GM21447 (cell line): Measurements from ENCODE around the gene SLC27A4.

Source experiments
- ATAC-seq: cut with Tn5 transposase; IDR thresholded peaks from one replicate; pipeline ENCODE4 v1.9.1; 2021; ENCODE audit not compliant: unreplicated experiment

Gene SLC27A4

DNA sequence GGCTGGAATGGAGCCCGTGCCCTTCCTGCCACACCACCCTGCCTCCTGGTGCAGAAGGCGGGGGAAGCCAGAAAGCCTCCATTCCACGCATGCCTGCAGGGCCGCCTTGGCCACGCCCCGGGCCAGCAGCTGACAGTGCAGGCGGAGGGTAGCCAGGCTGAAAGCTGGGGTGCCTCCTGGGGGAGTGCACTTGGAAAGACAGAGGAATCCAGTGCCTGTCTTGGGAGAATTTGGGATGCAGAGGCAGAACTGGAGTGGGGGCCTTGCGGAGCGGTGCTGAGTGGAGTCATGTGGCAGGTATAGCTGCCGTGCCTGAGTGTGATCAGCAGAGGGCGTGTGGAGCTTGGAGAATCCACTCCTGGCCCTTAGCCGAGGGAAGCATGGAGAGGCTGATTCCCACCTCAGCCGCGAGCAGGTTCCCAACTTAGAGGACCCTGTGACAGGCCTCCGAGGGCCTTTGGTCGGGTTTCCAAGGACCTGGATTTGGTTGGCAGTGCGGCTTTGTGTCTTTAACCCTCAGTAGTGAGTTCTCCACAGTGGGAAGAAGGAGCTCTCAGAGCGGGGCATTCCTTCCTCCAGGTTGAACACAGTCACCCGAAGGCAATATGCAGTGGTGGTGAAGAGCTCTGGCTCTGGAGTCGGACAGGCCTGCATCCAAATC, 21.8 kb downstream of the SLC27A4 start:
- ATAC-seq: peak; percentile 62

DNA sequence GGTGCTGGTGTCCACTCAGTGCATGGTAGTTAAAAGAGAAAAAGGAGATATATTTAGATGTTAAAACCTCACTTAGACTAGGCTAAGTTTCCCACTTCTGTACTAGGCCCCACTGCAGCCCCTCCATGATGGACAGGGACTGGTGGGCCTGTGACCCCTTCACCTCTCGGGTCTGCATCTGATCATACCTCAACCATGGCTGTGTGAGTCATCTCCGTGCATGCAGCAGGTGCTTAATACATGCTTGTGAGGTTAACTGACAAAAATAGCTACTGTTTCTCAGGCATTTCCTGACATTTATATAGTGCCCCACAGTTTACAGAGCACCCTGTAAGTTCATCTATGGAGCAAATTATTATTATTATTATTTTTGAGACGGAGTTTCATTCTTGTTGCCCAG, 22.4 kb downstream of the SLC27A4 start:
- ATAC-seq: no peak

DNA sequence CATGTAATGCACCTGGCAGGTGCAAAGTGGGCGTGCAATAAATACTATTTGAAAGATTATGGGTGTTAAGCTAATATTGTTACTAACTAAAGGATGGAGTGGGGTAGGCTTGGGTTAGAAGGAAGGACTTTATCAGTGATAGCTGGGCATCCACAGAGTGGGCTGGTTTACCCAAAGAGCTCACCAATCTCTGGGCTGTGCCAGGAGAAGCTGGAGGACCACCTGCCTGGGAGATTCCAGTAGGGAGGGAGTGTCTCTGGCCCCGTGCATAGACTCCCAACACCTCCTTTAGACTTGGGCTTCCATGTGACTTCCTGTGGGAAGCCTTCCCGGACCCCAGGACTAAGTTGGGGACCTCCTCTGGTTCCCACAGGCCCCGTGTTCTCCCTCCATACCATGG, 25.2 kb downstream of the SLC27A4 start:
- no peak for ATAC-seq

DNA sequence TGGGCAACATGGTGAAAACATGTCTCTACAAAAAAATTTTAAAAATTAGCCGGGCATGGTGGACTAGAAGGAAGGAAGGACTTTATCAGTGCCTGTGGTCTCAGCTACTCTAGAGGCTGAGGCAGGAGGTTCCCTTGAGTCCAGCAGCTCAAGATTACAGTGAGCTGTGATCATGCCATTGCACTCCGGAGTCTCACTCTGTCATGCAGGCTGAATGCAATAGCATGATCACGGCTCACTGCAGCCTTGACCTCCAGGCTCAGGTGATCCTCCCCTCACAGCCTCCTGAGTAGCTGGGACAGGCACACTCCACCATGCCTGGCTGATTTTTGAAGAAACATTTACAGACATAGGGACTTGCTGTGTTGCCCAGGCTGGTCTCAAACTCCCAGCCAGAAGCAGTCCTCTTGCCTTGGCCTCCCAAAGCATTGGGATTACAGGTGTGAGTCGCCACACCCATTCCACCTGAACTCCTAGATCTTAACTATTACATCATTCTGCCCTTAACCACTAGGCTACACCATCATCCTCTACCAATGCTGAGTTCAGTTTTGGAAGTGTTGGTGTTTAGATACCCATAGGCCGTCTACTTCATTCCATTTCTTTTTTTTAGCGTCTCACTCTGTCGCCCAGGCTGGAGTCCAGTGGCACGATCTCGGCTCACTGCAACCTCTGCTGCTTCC, 28.8 kb downstream of the SLC27A4 start:
- ATAC-seq: no peak

DNA sequence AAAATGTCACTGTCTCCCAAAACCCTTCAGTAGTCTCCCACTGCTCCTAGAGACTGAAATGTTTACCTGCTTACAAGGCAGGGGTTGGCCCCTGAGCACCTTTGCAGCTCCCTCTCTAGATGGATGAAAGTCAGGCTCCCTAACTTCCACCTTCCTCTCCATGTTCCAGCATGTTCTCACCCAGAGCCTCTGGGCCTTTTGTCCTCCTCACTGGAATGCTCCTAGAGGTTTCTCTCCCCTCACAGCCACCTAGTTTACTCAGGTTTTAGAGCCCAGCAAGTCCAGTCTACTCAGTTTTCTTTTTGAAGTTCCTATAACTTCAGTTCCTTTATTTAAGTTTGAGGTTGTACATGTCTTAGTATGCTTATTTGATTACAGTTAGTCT, 30.0 kb downstream of the SLC27A4 start:
- no peak for ATAC-seq

DNA sequence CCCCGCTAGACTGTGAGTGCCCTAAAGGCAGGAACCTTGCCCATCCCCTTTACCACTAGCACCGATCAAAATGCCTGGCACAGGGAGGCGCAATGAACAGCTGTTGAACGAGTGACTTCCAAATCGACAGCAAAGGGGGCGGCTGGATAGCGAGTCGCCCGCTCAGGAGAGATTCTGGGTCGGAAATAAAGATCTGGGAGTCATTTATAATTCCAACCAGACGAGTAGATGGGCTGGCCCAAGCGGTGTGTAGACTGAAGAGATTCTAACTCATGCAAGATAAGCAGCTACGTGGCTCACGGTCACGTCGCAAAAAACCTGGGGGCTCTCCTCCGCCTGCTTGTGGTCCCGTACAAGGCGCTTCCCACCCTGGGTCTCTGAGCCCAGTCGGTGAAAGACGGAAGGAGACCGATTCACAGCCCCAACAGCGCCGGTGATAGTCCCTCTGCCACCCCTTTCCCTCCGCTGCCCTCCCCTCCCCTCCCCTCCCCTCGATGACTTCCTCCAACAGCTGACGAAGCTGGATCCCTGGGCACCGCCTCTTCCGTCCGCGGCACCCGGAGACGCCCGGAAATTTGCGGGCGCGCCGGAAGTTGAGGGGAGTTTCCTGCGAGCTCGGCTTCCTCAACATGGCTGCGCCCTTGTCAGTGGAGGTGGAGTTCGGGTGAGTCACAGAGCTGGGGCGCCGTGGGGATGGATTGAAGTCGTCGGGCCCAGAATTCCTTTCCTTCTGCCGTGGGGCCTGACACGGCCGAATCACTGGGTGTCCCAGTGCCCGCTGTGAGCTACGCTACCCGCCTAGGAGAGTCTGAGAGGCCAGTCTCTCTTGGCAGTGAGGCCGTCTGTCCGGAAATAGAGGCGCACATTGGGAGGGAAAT, 30.7 kb downstream of the SLC27A4 start, which contains the start of gene URM1:
Gene URM1, plus strand, starts transcription at position 623 of the 878 bp plus-strand sequence. Its CDS starts 7 bp downstream, at position 630.
- ATAC-seq: peak; percentile 83

DNA sequence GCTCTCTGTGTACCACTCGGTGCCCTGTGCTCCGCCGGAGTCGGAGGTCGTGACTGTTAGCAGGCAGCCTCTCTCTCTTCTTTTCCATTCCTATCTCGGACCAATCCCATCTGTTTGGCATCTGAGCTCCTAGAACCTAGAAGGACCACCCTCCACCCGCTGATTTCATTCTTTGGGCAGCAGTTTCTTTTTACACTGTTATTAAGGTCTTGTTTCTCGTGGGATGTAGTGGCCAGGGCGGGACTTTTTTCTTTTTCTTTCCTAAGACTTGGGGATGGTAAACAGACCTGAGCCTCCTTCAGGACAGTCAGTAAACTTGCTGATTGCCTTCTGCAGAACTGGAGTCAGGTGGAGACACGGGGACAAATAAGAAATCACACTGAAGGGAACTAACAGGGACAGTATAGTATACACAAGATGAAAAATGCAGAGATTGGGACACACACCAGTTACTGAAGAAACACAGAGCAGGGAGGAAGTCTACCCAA, 31.3 kb downstream of the SLC27A4 start:
- no peak for ATAC-seq

DNA sequence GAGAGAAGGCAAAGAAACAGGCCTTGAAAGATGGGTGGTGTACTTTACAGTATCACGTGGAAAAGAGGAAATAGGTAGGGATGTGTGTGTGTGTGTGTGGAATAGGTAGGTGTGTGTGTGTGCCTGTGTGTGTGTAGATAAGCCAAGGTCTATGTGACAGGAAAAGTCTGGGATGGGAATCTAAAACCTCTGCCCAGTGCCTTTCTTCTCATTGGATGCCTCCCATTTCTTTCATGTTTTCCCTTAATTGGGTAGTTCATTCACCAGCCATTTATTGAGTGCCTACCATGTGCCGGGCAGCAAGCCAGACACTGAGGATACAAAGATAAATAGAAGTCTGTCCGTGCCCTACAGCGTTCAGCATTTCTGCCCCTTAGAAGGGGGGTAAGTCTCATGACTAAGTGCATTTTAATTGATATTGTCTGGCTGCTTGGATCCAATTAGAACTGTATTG, 31.9 kb downstream of the SLC27A4 start:
- ATAC-seq: no peak

DNA sequence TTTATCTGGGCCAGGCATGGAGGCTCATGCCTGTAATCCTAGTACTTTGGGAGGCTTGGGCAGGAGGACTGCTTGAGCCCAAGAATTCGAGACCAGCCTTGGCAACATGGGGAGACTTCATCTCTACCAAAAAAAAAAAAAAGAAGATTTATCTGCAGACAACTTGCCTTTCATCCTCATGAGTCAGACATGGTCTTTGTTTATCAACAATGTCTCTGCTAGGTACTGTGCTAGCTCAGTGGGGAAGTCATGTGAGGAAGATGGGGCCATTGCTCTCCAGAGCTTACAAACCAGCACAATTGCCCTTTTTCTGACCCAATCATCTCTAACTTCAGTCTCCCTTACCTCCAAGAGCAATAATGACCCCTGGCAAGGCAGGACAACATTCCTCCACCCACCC, 32.5 kb downstream of the SLC27A4 start:
- ATAC-seq: no peak

DNA sequence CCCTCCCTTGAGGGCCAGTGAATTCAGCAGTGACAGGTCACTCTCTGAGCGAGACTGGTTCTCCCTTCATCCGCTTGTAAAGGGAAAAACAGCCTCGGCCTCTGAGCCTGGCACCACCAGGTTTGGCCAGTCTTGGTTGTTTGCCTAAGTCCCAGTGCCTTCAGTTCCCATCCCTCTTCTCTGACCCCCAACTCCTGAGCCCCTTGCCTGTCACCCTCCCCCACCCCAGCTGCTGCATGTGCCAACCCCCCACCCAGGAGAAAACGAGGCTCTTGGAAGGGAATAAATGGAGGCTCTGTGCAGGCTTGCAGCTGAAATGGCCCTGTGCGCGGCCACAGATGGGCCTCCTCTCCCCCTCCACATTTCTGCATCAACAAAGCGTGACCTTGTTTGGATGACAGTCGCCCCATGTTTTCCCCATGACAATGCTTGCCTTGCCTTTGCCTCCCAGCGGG, 33.9 kb downstream of the SLC27A4 start:
- ATAC-seq: no peak

DNA sequence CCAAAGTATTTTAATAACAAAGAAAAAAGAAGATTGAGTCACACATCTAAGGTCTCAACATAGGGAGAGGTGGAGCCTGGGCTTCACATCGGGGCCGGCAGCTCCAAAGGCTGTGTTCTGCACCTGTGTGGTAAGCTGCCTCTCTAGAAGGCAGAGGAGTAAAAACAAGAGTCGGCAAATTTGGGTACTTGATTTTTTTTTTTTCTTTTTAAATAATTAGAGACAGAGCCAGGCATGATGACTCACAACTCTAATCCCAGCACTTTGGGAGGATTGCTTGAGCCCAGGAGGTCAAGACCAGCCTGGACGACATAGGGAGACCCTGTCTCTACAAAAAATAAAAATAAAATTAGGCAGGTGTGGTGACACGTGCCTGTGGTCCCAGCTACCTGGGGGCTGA, 35.5 kb downstream of the SLC27A4 start:
- ATAC-seq: no peak

DNA sequence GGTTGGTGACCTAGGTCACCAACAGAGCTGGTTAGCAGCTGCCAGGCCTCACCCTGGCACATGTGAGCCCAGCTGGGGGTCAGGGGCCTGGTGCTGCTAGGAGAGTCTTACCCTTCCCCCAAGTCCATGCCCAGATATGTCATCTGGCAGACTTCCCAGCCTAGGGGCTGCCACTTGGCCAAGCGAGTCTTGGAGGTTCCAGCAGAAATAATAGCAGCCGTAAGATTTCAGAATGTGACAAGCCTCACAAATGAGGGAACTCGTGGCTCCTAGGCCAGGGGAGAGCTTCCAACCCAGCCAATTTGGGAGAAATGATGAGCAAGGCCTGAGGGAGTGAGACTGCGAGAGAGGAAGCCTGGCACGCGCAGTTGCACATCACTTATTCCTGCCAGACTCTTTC, 41.9 kb downstream of the SLC27A4 start:
- ATAC-seq: no peak

DNA sequence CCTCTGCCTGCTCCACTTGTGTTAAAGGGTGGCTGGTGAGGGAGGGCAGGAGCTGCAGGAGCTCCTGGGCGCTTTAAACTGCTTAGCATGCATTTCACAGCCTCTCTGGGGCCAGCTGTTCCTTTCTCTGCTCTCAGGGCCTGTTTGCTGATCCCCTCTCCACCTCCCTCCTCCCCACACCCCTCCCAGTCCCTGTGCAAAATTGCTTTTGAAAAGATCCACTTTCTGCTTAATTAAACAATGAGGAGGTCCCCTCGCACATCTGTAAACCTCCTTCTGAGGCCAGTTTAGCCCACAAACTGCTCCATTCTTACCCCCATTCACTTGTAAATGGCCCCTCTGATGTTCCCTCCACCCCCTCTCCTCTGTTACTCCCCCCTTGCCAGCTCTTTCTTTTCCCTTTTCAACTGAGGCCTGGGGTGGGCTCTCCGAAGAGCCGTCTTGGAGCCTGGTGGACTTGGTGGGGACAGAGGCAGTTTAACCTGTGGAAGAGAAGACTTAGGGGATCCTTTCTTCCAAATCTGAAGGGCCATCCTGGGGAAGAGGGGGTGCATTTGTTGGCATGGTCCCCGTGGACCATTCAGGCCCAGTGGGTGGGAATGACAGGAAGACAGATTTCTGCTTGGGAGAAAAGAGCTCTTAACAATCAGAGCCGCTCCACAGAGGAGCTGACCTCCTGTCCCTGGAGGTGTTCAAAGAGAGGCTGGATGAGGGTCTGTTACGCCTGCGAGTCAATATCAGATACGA, 42.9 kb downstream of the SLC27A4 start:
- ATAC-seq: no peak

DNA sequence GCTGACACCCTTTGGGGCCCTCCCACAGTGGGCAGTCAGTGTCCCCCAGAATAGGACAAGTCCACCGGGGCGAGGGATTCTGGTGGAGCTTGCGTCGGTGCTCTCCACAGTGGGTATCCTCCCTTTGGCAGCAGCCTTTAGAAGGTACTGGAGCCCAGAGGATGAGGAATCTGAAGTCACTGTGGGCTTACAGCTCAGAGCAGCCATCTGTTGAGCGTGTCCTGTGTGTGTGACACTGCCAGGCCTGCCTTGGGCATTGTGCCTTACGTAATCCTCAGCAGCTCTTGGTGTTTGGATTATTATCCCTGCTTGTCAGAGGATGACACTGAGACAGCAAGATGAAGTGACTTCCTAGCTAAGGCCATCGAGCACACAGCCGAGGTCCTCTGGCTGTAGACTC, 43.5 kb downstream of the SLC27A4 start:
- ATAC-seq: no peak

DNA sequence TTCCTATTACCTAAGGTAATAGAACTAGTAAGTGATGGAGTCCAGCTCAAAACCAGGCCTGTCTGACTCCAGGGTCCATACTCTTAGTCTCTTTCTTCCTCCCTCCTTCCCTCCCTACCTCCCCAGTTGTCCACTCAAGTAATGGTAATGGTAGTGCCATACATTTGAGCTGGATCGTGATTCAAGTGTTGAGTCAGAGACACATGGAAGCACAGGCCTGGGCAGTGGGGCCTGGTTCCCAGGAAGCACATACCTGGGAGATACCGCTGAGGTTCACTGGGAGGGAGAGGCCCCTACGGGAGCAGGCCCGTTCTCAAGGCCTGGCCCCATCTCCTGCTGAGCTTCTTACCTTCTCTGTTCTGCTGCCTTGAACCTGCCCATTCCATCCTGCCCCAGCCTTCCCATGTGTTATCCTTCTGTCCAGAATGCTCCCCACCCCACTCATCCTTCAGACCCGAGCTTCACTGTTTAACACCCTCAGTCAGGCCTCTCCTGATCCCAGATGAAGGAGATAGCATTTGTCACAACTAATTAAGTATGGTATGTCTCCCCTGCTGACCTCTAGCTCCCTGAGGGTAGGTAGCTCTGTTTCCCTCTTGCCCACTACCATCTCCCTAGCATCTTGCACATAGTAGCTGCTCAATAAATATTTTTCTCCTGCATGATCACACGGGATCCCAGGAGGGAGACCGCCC, 44.6 kb downstream of the SLC27A4 start:
- ATAC-seq: no peak

DNA sequence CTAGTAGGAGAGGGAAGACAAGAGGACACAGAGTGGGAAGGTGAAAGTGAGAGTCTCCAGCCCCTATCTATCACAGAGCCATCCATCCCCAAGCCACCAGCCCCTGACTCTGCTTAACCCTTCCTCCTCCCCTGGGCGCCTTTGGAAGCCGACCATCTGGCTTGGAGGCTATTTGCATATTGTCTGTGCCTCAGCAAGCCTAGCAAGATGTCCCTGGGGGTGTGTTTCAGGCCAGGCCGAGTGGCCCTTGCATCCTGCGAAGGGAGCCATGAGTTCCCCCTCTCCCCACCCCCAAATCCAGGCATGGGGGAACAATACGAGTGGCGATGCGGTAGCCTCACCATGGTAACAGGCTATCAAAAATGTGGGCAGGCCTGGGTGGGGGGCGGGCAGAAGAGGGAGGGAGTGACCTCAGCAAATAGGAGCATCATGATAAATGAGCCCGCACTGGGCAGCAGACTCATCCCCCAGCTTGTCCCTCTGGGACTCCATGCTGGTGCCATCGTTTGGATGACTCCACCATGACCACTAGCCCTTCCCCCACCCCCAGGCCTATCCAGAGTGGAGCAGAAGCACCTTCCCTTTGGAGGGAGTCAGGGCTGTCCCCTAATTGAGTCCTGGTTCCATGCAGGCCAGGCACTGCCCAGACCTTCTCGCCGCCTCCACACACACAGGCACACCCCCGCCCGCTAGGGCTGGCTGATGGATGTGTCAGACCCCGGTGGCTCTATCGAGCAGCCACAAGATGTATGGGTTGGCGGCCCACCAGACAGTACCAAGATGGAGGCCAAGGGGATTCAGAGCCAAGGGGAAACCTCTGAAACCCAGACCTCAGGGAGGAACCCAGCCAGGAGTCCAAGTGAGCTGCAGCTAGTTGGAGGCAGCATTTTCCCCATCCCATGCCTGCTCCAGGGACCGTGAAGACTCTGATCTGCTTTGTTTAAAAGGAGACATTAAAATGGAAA, 45.5 kb downstream of the SLC27A4 start:
- ATAC-seq: no peak

DNA sequence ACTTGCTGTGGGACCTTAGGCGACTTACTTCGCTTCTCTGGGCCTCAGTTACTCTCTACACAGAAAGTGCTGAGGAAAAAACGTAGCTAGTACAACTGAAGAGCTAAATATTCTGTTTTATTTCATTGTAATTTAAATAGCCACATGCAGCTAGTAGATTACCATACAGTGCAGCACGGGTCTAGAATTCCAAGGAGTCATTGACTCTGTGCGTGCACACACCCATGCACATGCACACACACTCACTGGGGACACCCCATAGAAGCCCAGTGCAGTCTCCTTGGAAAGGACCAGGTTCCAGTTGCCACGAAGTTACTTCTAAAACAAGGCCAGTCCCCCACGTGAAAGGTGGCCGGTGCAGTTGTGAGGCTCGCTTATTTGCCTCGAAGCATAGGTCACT, 47.8 kb downstream of the SLC27A4 start:
- no peak for ATAC-seq

DNA sequence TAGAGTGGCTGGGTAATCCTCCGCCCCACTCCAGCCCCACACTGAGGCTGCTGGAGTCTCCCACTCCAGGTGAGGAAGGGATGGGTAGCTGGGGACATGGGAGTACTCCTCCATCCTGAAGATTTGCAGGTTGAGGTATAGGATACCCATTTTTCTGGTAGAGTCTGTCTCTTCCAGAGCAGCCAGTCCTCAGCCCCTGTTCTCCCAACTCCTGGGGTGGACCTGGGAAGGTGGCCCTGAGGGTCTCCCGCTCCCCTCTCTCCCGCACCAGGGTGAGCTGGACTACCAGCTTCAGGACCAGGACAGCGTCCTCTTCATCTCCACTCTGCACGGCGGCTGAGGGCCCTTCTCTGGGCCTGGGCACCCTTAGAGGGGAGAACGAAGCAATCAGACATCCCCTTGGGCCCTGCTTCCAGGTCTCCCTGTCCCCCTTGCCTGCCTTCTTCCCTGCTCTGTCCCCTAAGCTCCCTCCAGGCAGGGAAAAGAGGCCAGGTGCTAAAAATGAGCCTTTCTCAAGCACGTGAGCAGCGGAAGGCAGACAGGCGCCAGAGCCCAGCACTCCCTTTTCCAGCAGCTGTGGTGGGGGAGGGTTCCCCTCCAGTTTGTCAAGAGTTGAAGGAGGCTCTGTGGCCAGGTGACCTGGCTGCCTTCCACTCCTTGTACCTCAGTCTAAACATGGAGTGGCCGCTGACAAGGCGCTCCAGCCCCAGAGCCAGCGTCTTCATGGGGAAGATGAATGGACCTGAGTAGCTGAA, 49.2 kb downstream of the SLC27A4 start:
- no peak for ATAC-seq
